ENCODE measurements around the gene DCUN1D1. TPM values are rescaled to one million over a fixed set of nuclear protein-coding genes. Genes with fewer than 3 reads are reported as not detected.

Gene DCUN1D1
- polyA plus RNA-seq, 3 donors, result 6.1 to 37.6 (median 26.9) TPM

- Histone ChIP-seq H3K79me2 (ENCODE audit: insufficient read depth, low read length) (no peaks in the 10 kb centered on the region), H2AFZ (ENCODE audit: insufficient read depth, low read depth, low read length, poor library complexity, severe bottlenecking) (no peak overlapping the region), H3K4me1 (ENCODE audit: control insufficient read depth in 1 of 2, insufficient read depth in 2 of 2, low read length in 2 of 2) (peaks cover 3% of the 10 kb centered on the region in 2 donors), H3K9ac (ENCODE audit: insufficient read depth, low read length, poor library complexity, severe bottlenecking) (no peak overlapping the region), H3K36me3 (replicated peaks in 1 of 2; ENCODE audit: control insufficient read depth in 1 of 2, insufficient read depth in 2 of 2, low read length in 2 of 2) (peaks cover 27 to 35% of the 10 kb centered on the region in 2 donors), H3K27me3 (ENCODE audit: control insufficient read depth in 2 of 2, insufficient read depth in 2 of 2, low read length in 2 of 2) (no peaks in the 10 kb centered on the region), H3K4me3 (replicated peaks in 1 of 3; ENCODE audit: low read depth in 2 of 3, low read length in 3 of 3) (no peak overlapping the region), H3K4me2 (replicated peaks; ENCODE audit: extremely low read depth, low read length, poor library complexity, severe bottlenecking) (no peak overlapping the region), H4K20me1 (ENCODE audit: insufficient read depth, low read length) (peaks cover 6% of the 10 kb centered on the region), H3K9me3 (replicated peaks in 1 of 2; ENCODE audit: control insufficient read depth in 1 of 2, insufficient read depth in 1 of 2, low read length in 2 of 2) (no peaks in the 10 kb centered on the region), H3K27ac (ENCODE audit: low read depth in 1 of 2, low read length in 2 of 2) (peak overlapping the region in 1 of 2 donors; percentile 9)
- TF ChIP-seq, protein P1, sequence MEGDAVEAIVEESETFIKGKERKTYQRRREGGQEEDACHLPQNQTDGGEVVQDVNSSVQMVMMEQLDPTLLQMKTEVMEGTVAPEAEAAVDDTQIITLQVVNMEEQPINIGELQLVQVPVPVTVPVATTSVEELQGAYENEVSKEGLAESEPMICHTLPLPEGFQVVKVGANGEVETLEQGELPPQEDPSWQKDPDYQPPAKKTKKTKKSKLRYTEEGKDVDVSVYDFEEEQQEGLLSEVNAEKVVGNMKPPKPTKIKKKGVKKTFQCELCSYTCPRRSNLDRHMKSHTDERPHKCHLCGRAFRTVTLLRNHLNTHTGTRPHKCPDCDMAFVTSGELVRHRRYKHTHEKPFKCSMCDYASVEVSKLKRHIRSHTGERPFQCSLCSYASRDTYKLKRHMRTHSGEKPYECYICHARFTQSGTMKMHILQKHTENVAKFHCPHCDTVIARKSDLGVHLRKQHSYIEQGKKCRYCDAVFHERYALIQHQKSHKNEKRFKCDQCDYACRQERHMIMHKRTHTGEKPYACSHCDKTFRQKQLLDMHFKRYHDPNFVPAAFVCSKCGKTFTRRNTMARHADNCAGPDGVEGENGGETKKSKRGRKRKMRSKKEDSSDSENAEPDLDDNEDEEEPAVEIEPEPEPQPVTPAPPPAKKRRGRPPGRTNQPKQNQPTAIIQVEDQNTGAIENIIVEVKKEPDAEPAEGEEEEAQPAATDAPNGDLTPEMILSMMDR (IDR thresholded peaks at IDR 0.05), result no peak
- intact Hi-C loops (cut with micrococcal nuclease), result no loop called here
- Mint-ChIP-seq H3K4me3 (no peak overlapping the region), H3K36me3 (peaks cover 48 to 62% of the 10 kb centered on the region in 2 donors), H3K27me3 (ENCODE audit: low read depth in 3 of 3) (no peaks in the 10 kb centered on the region), H3K4me1 (peaks cover 11% of the 10 kb centered on the region), H3K27ac (peak overlapping the region in 5 of 7 donors; percentile 35 to 79 (median 72)), H3K9me3 (no peaks in the 10 kb centered on the region)
- peak in 1 of 3 donors; percentile 20 for DNase-seq
- whole genome bisulfite sequencing (ENCODE audit: insufficient coverage), result 40% methylated on average over 4 of the region's 9 CpGs
These were observed 25.6 kb downstream of the DCUN1D1 start for GRCh38 chr3:182954553-182955235.

- no peaks in the 10 kb centered on the region for H3K9me3 ChIP-seq (replicated peaks in 1 of 2; ENCODE audit: control insufficient read depth in 1 of 2, insufficient read depth in 1 of 2, low read length in 2 of 2)
- no peak overlapping the region for H3K4me3 ChIP-seq (replicated peaks in 1 of 3; ENCODE audit: low read depth in 2 of 3, low read length in 3 of 3)
- WGBS (ENCODE audit: insufficient coverage), result 100% methylated on average over 1 of the region's 1 CpG
- H4K20me1 ChIP-seq (ENCODE audit: insufficient read depth, low read length), result no peaks in the 10 kb centered on the region
- H3K27me3 ChIP-seq (ENCODE audit: control insufficient read depth in 2 of 2, insufficient read depth in 2 of 2, low read length in 2 of 2), result no peaks in the 10 kb centered on the region
- no peak overlapping the region for H2AFZ ChIP-seq (ENCODE audit: insufficient read depth, low read depth, low read length, poor library complexity, severe bottlenecking)
- H3K79me2 ChIP-seq (ENCODE audit: insufficient read depth, low read length), result no peaks in the 10 kb centered on the region
- peaks cover 3% of the 10 kb centered on the region for H3K4me1 Mint-ChIP-seq
- DNase-seq, result no peak
- intact Hi-C loops (cut with micrococcal nuclease), result no loop called here
- H3K9me3 Mint-ChIP-seq, result no peaks in the 10 kb centered on the region
- TF ChIP-seq, protein P1 (IDR thresholded peaks at IDR 0.05), result no peak
- H3K36me3 ChIP-seq (replicated peaks in 1 of 2; ENCODE audit: control insufficient read depth in 1 of 2, insufficient read depth in 2 of 2, low read length in 2 of 2), result peaks cover 27 to 57% of the 10 kb centered on the region in 2 donors
- H3K4me1 ChIP-seq (ENCODE audit: control insufficient read depth in 1 of 2, insufficient read depth in 2 of 2, low read length in 2 of 2), result no peaks in the 10 kb centered on the region
- no peak overlapping the region for H3K9ac ChIP-seq (ENCODE audit: insufficient read depth, low read length, poor library complexity, severe bottlenecking)
- no peak overlapping the region for H3K27ac ChIP-seq (ENCODE audit: low read depth in 1 of 2, low read length in 2 of 2)
- H3K4me2 ChIP-seq (replicated peaks; ENCODE audit: extremely low read depth, low read length, poor library complexity, severe bottlenecking), result no peak overlapping the region
- H3K27ac Mint-ChIP-seq, result peak overlapping the region in 1 of 7 donors; percentile 2
- H3K36me3 Mint-ChIP-seq, result peaks cover 54 to 67% of the 10 kb centered on the region in 2 donors
- no peak overlapping the region for H3K4me3 Mint-ChIP-seq
- no peaks in the 10 kb centered on the region for H3K27me3 Mint-ChIP-seq (ENCODE audit: low read depth in 3 of 3)
These were observed 30.6 kb downstream of the DCUN1D1 start for GRCh38 chr3:182949688-182950087.

All from CD14-positive monocyte (primary cell).